Activated T-cell treated with anti-CD3 and anti-CD28 coated beads, Interleukin-2, amount 50 U/mL, for 48 hours (primary cell): ENCODE data around the gene PATZ1.

Source experiments
- DNase-seq, 2 experiments: peaks; one replicate each; pipeline ENCODE4 v3.0.0-alpha.2; 2020

Gene PATZ1

DNA sequence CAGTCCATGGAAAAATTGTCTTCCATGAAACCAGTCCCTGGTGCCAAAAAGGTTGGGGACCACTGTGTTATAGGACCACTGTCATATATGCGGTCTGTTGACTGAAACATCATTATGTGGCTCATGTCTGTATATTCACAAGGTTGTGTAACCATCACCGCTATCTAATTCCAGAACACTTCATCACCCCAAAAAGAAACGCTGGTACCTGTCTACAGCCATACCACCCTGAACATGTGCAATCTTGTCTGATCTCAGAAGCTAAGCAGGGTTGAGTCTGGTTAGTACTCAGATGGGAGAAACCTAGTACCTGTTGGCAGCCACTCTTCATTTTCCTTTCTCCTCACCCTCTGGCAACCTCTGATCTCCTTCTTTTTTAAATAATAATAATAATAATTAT, 41.0 kb downstream of the PATZ1 start:
- no peak for DNase-seq

- DNase-seq = no peak
Observed at GRCh38 chr22:31302537-31302936, 43.6 kb downstream of the PATZ1 start.

DNA sequence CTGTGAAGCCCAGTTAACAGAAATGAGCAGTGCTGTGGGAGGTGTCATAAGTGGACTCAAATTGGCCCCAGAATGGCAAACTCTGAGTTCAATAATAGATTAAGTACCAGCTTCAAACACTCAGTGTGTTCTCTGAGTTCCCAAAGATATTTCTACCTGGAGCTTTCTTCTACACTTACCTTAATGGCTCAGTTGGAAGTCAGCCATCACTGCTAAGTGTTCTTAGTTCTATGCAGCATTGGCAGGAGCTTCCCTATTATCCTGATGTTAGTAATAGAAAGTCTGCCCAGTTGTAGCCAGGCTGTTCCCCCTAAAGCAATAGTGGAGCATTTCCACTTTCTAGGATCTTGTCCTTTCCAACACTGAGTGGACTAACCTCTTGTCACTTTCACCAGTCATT, 44.1 kb downstream of the PATZ1 start:
- DNase-seq = no peak

- DNase-seq = no peak
Observed at GRCh38 chr22:31300896-31301295, 45.2 kb downstream of the PATZ1 start.

- DNase-seq = no peak
Observed at GRCh38 chr22:31295831-31296657, 50.1 kb downstream of the PATZ1 start.

DNA sequence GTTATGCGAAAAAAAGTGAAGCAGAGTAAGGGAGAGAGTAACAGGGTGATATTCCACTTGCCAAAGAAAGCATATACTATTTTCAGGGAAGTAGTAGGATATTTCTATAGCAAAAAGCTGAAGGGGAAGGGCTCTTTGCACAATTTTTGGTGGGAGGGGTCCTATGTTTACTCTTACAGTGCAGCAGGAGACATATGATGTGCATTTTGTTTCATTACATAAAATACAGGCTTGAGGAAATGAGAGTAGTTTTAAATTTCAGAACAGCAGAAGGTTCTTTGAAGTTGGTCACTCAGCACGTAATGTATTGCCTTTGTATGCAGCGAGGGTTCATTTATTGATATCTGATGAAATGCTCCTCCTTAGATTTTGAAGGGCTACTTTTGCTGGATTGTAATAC, 50.8 kb downstream of the PATZ1 start:
- DNase-seq = no peak

DNA sequence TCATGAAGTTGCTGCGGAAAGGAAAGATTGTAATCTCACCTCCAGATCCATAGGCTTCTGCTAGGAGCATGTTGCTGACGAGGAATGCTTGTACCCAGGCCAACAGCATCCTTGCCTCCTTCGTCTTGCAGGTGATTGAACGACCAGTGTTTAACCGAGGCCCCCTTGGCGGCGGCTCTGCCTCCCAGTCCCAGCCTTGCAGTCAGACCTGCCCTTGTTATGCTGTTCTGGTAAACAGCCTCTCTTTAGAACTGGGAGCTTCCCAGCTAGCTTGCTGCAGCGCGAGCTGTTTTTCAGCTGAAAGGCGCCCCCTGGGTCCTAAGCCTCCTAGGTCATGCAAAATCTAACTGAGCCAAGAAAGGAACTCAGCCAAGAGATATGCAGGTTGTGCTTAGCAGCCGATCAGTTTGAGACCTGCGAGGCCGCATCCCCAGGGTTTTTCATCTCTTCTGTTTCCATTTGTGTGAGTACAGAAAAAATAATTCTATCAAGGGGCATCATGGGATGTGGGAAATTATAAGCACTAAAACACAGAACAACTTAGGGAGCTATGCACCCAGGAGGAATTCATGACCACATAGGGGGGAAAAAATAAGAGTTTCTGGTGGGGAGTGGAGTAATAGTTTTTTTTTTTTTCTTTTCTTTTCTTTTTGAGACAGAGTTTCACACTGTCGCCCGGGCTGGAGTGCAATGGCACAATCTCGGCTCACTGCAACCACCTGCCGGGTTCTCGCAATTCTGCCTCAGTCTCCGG, 53.7 kb downstream of the PATZ1 start, which contains the start of gene PIK3IP1:
TSS of gene PIK3IP1 (minus strand) at position 253 of the 754 bp plus-strand sequence. CDS start at position 109, 144 bp downstream.
- DNase-seq = peak; percentile 87 to 88

DNA sequence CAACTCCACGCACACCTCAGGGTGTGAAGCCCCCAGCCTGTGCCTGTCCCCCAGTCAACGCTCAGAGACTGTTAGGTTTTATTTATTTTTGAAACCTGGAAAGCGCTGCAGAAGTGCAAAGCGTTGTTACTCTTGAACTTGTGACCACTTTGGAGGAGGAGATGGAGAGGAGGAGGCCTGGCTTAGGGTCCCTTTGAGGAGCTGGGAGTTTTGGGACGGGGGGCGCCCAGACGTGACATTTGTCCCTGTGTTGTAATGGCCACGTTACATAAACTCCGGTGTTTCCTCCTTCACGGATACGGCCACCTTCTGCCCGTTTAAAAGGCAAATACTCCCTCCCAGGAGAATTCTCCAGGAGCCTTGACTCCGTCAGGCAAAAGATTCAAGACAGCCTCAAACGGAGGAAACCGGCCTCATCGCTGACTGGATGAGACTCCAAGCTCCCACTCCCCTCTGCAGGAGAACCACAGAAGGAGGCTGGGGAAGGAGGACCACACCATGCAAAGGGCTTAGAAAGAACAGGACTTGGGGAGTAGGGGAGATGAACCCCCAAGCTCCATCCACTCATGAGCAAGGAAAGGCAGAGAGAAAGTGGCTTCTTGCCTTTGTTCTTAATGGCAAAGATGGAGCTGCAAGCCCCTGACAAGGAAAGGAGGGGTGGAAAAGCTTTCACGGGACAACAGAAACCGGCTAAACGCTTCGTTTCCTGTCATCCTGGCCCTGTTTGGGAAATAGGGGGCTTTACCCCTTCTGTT, 54.5 kb downstream of the PATZ1 start:
- DNase-seq = peak; percentile 59 to 64

DNA sequence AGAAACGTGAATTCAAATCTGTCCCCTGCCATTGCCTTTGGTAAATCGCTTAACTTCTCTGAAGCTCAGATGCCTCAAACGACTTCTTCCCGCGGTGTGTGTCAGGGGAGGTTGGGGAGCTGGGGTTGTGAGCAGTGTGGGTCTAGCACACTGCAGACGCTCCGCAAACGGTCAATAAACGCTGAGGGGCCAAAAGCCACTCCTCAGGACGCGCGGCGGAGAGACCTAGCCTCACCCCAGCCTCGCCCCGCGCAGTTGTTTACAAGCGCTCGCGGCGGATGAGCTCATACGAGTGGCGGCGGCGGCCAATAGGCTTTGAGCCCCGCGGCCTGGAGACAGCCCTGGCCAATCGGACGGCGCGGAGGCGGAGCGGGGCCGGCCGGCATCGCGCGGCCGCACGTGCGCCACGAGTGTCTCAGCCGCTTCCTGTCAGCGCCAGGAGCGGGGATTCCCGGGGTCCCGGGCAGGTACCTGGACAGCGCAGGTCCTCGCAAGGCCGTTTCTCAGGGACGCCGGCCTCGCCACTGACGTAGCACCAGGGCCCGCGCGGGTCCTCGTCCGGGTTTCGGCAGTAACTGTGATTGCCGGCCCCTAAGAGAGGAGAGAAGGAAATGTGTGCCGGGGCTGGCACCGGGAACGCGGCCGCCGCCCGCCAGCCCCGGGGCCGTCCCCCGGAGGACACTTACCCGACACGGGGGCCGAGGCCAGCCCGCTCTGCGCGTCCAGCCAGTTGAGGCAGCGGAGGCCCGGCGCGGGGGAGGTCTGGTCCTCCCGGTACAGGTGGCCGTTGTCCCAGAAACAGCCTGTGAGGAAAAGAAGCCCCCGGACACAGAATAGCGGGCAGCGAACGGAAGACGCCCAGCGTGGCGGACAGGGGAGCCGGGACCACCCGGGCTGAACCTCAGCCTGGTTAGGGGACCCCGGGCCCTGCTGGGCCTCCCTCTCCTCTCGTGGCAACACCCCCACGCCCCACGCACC, 55.4 kb downstream of the PATZ1 start:
- DNase-seq = peak; percentile 93 to 95

- peak in 1 of 2 experiments; percentile 38 for DNase-seq
Observed at GRCh38 chr22:31289344-31289743, 56.8 kb downstream of the PATZ1 start.

DNA sequence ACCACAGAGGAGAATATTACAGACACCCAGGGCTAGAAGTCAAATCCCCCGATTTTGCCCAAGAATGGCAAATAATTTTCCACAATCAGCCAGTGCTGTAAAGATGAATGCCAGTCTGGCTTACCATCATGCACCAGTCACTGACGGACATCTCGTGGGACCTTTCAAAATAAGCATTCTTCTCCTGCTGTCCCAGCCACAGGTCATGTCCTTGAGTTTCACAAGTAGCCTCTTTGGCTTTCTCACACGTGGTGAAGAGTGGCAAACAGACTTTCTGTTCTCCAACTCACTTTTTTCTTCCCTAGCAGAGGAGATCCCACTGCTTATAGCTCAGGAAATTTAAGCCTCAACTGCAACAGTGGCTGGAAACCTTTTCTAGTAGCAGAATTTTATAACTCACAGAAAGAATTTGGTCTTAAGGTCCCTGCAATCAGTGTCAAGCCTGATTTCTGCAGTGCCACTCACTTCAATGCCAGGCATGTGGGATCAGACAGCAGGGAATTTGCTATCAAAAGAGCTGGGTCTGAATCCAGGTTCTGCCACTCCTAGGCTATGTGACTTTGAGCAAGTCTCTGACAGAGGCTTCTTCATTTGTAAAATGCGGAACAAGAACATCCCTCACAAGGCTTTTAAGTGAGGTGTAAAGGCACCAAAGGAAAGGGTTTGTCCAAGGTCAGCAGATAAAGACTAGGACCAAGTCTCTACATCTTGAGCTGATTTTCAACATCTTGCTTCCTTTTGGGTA, 57.5 kb downstream of the PATZ1 start:
- DNase-seq = no peak

DNA sequence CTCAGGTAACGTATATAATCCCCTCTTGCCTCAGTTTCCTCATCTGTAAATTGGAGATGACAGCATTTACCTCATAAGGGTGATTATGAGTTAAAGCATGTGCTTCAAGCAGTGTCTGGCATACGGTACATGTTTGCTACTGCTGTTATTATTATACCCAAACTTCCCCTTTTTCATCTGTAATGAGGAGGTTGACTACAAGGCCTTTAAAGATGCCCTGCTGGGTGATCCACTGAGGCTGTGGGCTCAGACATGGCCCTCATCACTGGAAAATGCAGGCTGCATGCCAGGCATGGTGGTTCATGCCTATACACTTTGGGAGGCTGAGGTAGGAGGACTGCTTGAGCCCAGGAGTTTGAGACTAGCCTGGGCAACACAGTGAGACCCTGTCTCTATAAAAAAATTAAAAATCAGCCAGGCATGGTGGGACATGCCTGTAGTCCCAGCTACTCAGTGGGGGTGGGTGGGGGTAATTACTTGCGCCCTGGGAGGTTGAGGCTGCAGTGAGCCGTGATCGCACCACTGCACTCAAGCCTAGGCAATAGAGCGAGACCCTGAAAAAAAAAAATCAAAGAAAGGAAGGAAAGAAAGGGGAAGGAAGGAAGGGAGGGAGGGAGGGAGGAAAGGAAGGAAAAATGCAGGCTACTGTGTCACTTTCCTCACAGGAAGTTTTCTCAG, 58.2 kb downstream of the PATZ1 start:
- DNase-seq = no peak

GRCh38 chr22:31286360-31287255, 59.5 kb downstream of the PATZ1 start:
- peak; percentile 52 to 62 for DNase-seq

DNA sequence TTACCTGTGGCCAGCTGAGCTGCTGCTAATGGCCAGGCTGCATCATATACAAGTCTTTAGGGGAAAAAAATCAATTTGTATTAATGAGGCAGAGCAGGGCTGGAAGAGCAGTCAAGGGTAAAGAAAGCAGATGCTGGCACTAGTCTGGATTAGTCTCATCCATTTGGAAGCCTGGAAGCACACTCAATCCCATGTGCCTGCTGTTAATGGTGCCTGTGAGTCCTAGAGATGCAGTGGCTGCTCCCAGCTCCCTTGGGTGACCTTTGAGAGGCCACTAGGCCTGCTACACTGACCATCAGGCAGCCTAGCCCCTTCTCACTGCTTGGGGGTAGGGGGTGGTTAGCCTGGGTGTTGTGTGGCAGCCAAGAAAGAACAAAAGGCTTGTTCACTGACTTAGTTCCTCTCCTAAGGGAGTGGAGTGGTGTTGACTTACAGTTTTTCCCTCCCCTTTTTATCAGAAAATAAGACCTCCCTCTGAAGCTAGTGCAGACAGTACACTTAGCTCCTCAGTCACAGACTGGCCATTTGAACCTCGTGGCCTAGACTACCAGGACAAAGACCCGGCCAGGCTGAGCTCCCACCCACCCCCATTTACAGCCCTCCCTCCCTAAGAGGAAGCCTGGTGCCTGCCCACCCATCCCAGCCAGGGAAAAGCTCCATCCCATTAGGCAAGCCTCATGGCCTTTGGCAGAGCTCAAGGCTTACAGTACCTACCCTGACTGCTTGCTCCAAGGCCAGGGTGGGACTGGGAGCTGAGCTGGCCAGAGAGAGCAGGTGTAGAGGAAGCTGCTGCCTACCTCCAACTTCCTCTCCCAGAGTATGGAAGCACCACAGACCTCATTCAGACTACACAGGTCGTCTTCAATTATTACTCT, 61.6 kb downstream of the PATZ1 start:
- no peak for DNase-seq

DNA sequence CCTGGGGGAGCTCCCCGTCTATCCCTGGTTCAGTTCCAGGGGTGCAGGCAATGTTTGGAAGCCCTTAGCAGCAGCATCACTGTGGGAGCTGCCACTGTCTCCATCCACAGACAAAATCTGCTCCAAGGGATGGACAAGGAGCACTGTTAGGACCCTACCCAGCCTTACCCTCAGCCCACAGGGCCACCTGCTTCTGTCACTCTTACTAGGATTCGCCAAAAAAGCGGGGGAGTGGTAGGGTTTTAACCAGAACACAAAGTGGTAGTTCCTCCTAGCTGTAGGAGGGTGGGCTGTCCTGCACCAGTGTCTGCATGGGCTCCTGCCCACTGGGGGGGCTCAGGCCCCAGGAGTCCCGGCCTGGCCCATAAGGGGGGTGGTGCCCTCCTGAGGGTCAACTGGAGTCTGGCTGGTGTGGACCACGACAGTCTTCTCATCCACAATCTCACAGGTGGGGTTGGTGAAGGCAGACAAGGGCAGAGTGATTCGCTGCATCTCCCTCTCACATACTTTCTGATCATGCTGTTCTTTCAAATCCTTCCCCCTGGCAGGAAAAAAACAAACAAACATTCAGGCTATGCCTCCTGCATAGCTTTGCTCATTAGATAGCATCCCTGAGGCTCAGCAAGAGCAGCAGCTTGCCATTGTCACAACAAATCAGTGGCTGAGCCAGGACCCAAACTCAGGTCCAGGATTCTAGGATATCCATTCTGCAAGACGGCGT, 63.2 kb downstream of the PATZ1 start:
- DNase-seq = no peak

- no peak for DNase-seq
Observed at GRCh38 chr22:31281733-31282132, 64.4 kb downstream of the PATZ1 start.

DNA sequence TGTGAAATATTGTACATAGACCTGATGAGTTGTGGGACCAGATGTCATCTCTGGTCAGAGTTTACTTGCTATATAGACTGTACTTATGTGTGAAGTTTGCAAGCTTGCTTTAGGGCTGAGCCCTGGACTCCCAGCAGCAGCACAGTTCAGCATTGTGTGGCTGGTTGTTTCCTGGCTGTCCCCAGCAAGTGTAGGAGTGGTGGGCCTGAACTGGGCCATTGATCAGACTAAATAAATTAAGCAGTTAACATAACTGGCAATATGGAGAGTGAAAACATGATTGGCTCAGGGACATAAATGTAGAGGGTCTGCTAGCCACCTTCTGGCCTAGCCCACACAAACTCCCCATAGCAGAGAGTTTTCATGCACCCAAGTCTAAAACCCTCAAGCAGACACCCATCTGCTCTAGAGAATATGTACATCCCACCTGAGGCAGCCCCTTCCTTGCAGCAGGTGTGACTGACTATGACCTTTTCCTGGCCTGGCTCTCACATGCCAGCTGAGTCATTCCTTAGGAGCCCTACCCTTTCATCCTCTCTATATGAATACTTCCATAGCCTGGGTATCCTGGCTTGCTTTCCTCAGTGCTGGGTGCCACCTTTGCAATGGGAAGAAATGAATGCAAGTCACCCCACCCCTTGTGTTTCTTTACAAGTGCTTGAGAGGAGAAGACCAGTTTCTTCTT, 66.2 kb downstream of the PATZ1 start:
- no peak for DNase-seq
